Stimulated activated CD8-positive, alpha-beta memory T cell treated with anti-CD3 and anti-CD28 coated beads, Interleukin-7, amount 100 ng/mL, for 4 hours (primary cell): ENCODE data around the gene ZNHIT3.
"Not testable (repeated sequence)": the region's sequence is repeated elsewhere in the genome, so short reads cannot be mapped to it uniquely, and the experiment has no call there.

Experiments
- DNase-seq, 2 donors: peaks; one replicate each; pipeline ENCODE4 v3.0.0-alpha.2; 2020; ENCODE audit warnings: low read depth in 2 of 2

Gene ZNHIT3

DNA sequence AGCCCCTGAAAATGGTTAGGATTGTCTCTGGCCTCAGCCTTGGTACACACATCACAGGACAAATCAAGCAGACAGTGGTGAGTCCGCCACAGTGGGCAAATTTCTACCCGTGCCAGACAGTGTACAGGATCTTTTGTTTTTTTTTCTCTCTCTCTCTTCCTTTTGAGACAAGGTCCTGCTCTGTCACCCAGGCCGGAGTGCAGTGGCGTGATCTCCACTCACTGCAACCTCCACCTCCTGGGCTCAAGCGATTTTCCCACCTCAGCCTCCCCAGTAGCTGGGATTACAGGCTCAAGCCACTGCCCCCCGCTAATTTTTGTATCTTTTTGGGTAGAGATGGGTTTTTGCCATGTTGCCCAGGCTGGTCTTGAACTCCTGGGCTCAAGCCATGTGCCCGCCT lies 2.5 kb upstream of the ZNHIT3 start:
- not testable (repeated sequence) for DNase-seq

DNA sequence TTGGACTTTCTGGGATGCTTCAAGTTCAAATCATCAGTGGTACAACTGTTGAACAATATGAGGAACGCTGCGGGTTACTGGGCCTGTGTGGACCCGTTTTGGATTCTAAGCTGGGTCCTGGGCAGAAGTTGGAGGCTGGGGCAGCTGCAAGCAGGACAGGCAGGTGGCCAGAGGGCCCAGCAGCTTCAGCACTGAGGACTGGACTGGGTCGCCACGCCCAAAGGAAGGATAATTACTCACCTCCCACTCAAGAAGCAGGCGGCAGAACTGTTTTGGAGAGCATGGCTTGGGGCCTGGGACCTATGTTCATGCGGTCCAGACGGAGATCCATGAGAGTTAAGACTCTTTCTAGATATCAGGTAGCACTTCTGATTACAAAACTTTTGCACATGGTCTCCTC lies 1.5 kb upstream of the ZNHIT3 start:
- no peak for DNase-seq

DNA sequence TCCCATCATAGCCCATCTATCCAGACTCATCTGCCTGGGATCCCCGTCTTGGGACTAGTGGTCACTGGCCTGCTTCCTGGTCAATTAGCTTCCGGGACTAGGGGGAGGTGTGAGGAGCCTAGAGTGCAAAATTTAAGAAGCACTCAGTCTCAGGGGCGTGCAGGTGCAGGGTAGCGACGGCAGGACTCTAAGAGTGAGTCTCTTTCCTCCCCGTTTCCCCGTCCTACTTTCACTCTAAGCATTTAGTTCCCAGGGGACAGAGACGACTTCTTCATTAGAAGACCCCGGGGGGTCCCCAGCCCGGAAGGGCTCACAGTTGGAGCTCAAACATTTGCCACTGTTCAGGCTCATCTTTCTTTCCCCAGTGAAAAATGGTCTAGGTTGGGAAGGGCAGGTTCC lies 677 bp upstream of the ZNHIT3 start:
- DNase-seq = no peak

DNA sequence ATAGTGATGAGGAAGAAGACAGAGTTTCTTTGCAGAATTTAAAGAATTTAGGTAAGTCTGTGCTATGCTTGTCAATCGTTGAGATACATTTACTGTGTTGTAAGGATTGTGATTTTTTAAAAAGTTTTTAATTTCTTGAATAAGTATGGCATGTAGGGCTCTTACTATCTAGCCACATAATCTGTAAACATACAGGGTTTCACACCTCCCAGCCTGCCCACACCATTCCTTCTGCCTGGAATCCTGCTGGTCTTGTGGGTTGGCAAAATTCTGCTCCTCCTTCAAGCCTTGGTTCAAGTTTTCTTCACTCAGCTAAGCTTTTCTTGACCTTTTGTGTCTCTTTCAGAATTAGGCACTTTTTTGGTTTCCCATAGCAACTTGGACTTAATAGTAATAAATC lies 7.5 kb downstream of the ZNHIT3 start:
- no peak for DNase-seq

DNA sequence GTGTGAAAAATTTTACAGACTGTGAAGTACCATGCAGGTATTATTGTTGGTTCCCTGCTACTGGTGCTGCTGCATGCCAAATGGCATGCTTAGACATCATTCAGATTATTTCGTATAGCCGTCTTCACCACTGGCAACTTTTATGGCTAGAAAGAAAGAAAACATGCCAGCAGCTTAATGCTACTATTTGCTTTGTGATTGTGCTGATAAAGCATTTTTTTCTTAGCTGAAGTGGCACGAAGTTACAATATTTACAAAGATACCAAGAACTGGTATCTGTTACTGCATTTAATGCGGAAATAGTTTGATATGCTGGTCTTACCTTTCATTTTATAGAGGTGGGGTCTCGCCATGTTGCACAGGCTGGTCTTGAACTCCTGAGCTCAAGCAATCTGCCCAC lies 8.2 kb downstream of the ZNHIT3 start:
- no peak for DNase-seq

DNA sequence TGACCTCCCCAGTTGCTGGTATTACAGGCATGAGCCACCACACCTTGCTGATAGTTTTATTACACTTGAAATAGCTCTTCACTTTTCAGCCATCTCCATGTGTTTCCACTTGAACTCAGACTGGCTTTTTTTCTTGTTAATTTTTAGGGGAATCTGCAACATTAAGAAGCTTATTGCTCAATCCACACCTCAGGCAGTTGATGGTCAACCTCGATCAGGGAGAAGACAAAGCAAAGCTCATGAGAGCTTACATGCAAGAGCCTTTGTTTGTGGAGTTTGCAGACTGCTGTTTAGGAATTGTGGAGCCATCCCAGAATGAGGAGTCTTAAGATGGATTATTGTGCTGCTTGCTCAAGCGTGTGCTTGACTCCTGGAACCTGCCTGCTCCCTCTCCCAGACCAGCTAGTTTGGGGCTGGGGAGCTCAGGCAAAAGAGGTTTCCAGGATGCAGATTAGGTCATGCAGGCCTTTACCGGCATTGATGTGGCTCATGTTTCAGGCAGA lies 8.6 kb downstream of the ZNHIT3 start:
- no peak for DNase-seq

DNA sequence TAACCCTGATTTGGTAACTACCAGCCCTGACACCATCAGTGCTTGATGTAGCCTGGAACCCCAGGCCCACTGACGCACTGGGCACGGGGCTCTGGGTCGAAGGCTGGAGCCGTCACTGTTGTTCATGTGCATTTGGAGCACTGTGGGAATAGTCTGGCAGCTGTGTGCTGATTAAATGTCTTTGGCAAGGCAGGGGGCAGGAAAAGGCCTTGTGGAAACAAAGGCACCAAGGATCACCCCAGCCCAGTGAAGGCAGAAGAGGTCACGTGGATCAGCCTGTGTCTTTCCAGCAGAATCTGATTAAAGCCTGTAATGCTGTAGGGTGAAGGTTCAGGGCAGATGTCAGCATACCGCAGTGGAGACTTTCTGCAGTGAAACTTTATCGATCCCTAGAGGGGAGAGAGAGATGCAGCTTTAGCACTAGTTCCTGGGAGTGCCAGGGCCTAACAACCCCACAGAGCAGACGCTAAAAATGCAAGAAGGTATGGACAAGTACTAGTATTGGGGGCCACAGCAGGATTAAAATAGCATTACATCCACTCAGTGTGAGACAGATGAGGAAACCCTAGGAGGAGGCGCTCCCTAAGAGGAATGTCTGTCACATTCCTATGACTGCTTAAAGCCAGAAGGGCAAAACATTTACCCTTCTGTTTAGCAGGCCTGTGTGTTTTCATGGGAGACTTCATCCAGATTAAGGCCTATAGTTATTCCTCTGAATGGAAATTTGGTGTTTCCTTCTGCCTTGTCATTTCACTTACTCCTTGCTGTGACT lies 9.7 kb downstream of the ZNHIT3 start:
- no peak for DNase-seq

DNA sequence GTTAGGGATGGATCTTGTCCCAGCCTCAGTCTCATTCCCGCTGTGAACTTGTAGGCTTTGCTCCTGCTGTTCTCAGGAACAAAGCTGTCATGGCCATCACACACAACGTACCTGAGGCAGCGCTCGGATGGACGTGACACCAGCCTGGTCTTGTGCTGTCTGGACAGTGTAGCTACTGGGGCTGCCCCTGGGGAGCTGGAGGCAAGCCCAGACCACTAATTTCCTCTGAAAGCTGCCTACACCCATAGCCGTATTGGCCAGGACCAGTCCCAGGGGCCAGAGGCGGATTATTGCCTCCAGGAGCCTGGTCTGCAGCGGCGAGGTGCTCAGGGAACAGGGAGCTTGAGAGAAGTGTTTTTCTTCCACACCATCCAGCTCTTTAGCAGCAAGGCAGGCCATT lies 11.7 kb downstream of the ZNHIT3 start:
- DNase-seq = no peak

DNA sequence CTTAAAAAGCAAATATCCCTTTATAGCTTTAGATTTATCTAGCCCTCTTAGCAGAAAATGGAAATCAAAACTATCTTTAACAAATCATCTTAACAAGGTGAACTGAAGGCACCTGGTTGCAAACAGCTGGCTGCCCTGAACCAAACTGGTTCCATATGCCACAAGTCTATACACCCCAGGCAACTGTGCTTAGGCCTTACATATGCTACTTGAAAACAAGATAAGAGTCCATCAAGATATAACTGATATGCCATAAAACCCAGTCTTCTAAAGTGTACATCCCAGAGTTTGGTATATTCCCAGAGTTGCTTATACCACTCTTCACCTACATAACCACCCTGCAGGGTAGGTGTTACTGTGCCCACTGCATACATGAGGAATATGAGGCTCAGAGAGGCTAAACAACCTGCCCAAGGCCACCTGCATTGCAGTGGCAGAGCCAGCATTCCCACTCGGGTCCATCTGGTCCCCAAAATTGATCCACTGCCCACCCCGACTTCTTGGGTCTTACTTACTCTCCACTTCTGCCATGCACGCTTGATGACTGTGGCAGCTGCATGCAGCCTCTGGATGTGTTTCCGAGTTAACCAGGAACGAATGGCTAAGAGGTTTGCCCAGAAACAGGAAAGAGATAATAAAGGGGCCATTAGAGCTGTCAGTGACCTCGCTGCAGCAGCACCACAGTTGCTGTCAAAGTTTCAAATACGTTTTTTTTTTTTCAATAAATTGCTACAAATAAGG lies 12.2 kb downstream of the ZNHIT3 start:
- DNase-seq = no peak

DNA sequence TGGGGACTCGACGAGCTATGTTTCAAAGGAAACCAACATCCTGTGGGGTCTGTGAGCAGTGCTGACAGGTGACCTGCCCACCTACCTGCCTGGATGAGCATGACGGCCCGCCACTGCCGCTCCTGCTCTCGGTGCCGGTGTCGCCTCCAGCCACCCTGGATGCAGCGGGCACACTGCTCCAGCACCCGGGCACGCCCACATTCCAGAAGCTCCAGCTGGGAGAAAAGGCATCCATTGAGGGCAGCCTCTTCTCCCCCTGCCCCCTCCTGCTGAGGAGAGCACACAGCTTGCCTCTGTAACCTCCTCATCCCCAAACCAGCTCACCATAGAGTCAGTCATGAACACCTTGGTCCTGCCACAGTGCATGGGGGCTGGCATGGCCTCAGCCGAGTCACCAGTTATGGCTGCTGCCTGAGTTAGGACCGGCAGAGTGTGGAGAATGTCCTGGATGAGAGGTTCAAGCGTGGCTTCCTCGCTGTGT lies 14.3 kb downstream of the ZNHIT3 start:
- no peak for DNase-seq

DNA sequence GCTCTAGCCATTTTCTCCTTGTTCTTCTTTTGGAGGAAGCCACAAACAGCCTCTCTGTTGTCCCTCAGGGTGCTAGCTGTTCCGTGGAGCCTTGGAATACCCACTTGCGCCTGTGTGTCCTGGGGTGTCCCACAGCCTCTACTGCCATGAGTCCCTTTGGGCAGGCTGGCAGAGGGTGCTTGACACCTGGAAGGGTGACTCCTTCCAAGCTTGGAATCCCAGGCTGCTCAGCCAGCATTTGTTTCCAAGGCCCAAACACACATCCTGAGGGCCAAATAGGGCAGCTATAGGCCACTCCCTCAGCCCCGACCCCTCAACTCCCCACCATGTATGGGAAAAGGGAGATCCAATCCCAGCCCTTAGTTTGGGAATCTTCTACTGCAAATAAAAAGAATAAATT lies 14.9 kb downstream of the ZNHIT3 start:
- DNase-seq = no peak

DNA sequence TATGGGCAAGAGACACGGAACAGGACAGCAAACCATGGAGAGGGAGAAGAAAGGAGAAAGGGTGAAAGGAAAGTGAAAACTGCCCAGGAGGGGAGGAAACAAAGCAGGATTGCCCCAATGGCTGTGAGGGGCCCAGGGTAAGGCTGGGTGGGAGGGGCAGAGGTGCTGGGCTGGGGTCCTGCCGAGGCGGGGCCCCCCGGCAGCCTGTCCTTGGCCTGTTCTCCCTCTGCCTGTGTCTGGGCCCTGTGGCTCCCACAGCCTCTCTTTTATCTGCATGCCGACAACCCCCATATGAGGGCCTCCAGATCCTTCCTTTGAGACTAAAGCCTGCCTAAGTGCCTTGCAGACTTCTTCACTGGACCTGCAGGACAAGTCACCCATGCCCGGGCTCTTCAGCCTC lies 15.5 kb downstream of the ZNHIT3 start:
- no peak for DNase-seq

DNA sequence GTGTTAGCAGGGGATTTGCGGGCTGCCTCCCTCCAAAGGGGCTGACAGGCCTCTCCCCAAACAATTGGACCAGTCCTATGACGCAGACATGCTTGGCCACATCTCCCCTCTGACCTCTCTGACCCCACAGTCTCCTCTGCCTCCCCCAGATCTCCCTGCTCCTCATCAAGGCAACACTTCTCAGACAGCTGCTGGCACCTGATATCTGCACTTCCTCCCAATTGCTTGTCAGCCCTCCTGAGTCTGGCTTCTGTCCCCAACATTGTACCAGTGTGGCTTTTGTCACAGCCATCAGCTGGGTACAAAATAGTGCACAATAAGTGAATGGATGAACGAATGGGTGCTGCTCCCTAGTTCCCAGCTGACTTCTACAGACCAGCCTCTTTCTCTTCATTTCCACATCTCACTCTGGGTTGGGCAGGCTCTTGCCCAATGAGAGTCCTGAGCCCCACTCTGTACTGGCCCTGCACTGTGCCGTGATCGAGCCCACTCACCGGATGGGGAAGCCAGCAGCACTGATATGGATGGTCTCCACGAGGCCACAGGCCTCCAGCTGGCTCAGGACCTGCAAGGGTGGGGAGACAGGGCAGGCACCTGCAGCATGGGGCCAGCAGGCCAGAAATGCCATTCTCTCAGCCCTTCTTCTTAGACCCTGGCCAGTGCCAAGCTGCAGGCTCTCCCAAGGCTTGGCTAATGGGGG lies 17.1 kb downstream of the ZNHIT3 start:
- DNase-seq = no peak

DNA sequence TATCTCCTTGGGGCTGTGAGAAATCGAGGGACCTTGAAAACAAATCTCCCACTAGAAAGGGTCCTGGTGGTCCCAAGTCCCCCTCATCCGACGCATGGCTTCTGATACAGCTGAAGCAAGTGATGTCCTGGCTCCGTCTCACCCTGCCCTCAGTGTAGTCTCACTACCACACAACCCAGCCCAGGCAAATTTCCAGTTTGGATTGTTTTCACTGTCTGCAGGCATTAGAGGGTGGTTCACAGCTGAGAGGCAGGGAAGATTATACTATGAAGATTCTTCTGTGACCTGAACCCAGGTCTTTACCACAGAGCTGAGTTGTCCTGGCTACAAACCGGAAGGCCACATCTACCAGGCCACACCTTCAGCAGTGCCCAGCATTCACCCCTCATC lies 17.7 kb downstream of the ZNHIT3 start:
- DNase-seq = no peak

DNA sequence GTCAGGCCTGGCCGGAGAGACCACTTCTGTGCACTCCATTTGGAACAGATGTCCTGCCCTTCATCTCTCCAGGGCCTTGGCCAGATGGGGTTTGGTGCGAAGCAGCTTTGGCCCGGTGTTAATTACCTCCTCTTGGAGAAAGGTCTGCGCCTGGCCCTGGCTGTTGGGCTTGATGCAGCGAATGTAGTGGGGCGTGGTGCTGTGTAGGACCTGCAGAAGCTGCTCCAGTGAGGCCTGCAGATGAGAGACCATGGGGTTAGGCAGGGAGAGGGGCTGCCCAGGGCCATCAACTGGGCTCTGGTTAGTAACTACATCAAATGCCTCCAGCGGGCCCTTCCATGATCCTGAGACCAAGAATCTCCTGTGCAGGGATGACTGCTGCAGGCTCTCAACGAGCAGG lies 18.7 kb downstream of the ZNHIT3 start:
- DNase-seq = no peak

DNA sequence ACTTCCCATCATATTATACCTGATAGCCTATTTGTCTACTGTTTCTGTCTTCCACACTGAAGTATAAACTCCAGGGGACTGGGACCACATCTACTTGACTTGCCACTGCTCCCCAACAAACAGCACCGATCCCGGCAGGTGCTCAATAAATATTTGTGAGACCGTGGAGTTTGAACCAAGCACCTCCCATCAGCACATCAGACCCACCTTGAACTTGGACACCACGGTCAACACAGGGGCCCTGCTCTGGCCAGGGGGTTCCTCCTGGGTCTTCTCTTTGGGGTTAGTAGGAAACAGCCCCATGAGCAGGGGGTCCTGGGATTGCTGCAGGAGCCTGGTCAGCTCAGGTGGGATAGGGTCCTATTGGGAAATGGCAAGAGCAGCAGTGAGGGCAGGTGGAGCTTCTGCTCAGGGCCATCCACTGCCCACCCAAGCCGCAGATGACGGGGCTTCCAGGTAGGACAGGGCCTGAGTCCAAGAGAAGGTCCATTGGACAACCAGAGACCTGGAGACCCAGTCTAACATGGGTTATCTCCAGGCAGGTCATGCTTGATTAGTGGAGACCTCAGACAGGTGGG lies 19.9 kb downstream of the ZNHIT3 start:
- DNase-seq = no peak

DNA sequence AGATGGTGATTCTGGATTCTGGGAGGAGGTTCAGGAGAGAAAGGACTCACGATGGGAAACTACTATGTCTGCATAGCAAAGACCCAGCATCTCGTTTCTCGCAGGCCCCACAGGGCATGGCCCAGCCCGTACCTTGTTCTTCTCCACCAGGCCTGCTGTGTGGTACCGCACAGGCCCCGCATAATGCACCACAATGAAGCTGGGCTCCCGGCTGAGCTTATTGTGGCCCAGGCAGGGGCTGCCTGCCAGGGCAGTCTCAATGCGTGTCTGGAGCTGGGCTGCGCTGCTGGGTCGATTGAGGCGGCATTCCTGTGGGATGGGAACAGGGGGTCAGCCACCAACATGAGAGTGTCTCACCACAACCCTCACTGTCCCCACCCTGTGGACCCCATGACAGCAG lies 20.4 kb downstream of the ZNHIT3 start:
- no peak for DNase-seq

DNA sequence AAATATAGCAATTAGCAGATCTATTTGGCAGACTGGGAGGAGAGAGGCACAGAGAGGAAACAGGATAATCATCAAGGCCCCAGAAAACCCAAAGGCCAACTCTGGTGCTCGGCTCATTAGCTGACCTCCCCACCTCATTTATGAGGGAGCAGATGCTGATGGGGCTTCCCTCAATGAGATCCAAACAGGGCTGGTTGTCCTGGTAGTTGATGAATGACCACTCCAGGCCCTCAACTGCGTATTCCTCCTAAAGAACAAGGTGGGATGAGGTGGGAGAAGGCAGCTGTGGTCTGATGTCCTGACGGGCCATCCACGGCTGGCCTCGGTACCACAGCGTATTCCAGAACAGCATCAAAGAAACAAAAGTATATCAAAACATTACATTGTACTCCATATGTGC lies 20.8 kb downstream of the ZNHIT3 start:
- DNase-seq = no peak

DNA sequence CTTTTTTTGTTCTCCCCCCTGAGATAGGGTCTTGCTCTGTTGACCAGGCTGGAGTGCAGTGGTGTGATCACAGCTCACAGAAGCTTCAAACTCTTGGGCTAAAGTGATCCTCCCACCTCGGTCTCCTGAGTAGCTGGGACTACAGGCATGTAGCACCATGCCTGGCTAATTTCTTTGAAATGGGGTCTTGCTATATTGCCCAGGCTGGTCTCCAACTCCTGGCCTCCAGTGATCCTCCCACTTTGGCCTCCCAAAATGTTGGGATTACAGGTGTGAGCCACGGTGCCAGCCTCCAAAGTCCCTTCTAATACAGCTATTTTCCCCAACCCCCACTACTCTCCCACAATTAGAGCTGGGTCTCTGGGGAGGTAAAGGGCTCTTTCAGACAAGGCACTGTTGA lies 22.0 kb downstream of the ZNHIT3 start:
- DNase-seq = not testable (repeated sequence)

DNA sequence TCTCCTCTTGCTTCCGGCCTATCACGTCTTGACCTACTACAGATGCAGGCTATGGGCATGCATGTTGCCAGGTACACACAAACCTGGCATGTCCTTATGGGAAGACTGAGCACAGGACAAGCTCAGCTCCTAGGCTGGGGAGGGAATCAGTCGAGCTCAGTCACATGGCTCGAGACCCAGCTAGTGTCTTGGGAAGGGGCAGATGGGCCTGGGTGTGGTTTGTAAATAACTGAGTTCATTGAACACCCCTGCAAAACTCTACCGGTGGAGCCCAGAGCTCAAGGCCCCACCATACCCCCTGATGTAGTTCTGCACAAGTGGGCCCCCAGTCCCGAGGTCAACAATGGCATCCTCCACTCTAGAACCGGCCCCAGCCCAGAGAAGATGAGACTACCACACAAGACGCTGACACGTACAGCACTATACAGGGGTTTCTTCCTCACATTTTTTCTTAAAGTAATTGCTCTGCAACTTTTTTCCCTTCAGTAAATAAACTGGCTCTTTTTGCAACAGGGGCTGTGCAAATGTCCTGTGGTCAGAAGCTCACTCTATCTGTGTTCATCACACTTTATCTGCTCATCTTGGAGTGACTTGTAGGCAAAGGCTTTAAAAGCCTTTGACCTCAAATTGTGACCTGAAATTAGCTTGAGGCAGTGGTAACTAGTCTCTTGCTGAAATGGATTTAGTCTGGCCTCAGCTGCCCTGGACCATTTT lies 22.9 kb downstream of the ZNHIT3 start:
- no peak for DNase-seq

DNA sequence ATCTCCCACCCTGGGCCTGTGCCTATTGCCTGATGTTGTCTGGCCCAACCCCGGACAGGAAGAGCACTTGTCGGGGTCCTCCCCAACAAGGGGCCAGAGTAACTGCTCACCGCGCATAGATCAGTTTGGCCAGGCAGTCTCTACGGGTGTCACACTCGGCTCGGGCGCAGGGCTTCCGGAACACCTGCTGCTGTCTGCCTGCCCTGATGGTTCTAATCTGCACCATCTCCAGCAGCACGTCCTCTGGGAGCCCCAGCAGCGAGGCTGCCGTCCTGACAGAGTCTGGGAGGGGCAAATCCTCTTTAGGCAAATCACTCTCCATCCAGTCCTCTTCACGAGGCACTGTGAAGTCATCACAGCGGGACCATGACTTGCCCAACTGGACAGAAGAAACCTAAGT lies 24.2 kb downstream of the ZNHIT3 start:
- DNase-seq = no peak

DNA sequence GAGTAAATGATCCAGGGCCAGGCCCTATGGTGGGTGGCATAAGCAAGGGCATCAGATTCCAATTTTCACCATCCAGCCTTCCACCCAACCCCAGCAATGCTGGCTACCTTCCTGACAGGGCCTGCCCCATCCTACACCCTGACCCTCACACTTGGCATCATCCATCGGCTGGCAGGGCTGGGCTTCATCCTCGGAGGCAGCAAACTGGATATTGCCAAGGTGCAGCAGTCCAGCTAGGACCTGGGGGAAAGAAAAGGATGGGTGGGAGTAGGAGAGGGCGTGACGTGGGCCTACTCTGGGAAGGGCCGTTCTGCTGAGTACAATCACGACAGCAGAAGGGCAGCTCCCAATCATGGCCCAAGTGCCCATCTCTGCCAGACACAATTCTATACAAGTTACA lies 24.7 kb downstream of the ZNHIT3 start:
- no peak for DNase-seq
